ENCODE measurements around the gene KCMF1.

Gene KCMF1

GRCh38 chr2:84958135-84959059 is 12.6 kb upstream of the KCMF1 start:
- H3K4me3 ChIP-seq (ENCODE audit: low read depth, low read length): no peak overlapping the region
- CTCF ChIA-PET: interaction anchor here (0.6 to 2.9 kb wide), 7 partner anchors 32 to 329 kb away, joined by 3 to 14 read pairs (median 3); no protein-coding TSS in a partner anchor
- peak; percentile 86; the same call in 1 of the 2 replicates for TF ChIP-seq KLF10 (tag by site-specific recombination; IDR thresholded peaks at IDR 0.05)
- peak; percentile 60 for TF ChIP-seq PATZ1 (tag by site-specific recombination; IDR thresholded peaks at IDR 0.05)
- peak; percentile 68; the same call in 1 of the 2 replicates for TF ChIP-seq ZNF10 (tag by site-specific recombination; IDR thresholded peaks at IDR 0.05)
- no peak for TF ChIP-seq ZNF132 (tag by site-specific recombination; IDR thresholded peaks at IDR 0.05; ENCODE audit: borderline replicate concordance)
- TF ChIP-seq ZNF549 (tag by site-specific recombination; IDR thresholded peaks at IDR 0.05): no peak
- TF ChIP-seq ZNF747 (tag by site-specific recombination; IDR thresholded peaks at IDR 0.05): no peak
- TF ChIP-seq ZNF510 (tag by site-specific recombination; IDR thresholded peaks at IDR 0.05; ENCODE audit: insufficient replicate concordance): no peak
- no peak for TF ChIP-seq ZBTB1 (tag by site-specific recombination; IDR thresholded peaks at IDR 0.05)
- peak; percentile 95 for TF ChIP-seq PRDM6 (tag by site-specific recombination; IDR thresholded peaks at IDR 0.05)
- no peak for TF ChIP-seq ZNF341 (tag by site-specific recombination; IDR thresholded peaks at IDR 0.05; ENCODE audit: low read depth)
- no peak for TF ChIP-seq ZNF837 (tag by site-specific recombination; IDR thresholded peaks at IDR 0.05)
- no peak for TF ChIP-seq GFI1B (tag by site-specific recombination; IDR thresholded peaks at IDR 0.05)
- TF ChIP-seq ZNF707 (tag by site-specific recombination; IDR thresholded peaks at IDR 0.05): no peak
- TF ChIP-seq BCL11A (tag by site-specific recombination; IDR thresholded peaks at IDR 0.05; ENCODE audit: low read depth): peak; percentile 76
- TF ChIP-seq ZBTB20 (tag by site-specific recombination; IDR thresholded peaks at IDR 0.05): peak; percentile 76
- peak; percentile 83 for TF ChIP-seq TSHZ1 (tag by site-specific recombination; IDR thresholded peaks at IDR 0.05; ENCODE audit: borderline replicate concordance)
- TF ChIP-seq ZBTB21 (tag by site-specific recombination; IDR thresholded peaks at IDR 0.05): 0 out of 2 replicates have a peak, but pooled peaks have one; percentile 9
- TF ChIP-seq ZSCAN4 (tag by site-specific recombination; IDR thresholded peaks at IDR 0.05): 0 out of 2 replicates have a peak, but pooled peaks have one; percentile 18
- no peak for TF ChIP-seq GLI4 (tag by site-specific recombination; IDR thresholded peaks at IDR 0.05)
- TF ChIP-seq ZBTB10 (tag by site-specific recombination; IDR thresholded peaks at IDR 0.05): peak; percentile 61; the same call in 1 of the 2 replicates
- TF ChIP-seq ZNF2 (tag by site-specific recombination; IDR thresholded peaks at IDR 0.05): 0 out of 2 replicates have a peak, but pooled peaks have one; percentile 22
- TF ChIP-seq OVOL3 (tag by site-specific recombination; IDR thresholded peaks at IDR 0.05): peak; percentile 62; the same call in 1 of the 2 replicates
- TF ChIP-seq ZNF654 (tag by site-specific recombination; IDR thresholded peaks at IDR 0.05; ENCODE audit: low read depth): no peak
- TF ChIP-seq ZNF366 (tag by site-specific recombination; conservative IDR thresholded peaks at IDR 0.05): peak; percentile 93

More at GRCh38 chr2:84958135-84959059, 12.6 kb upstream of the KCMF1 start:
- no peaks in the 10 kb centered on the region for H3K9me3 ChIP-seq (ENCODE audit: control insufficient read depth, insufficient read depth, low read depth, low read length)
- peaks cover 27% of the 10 kb centered on the region for H3K4me1 ChIP-seq (ENCODE audit: control insufficient read depth, insufficient read depth, low read length)
- POLR2A ChIA-PET: interaction anchor here (0.6 to 4.4 kb wide), 12 partner anchors 12 to 52 kb away, joined by 3 to 59 read pairs (median 4); partner anchors contain the start of genes KCMF1 and TMSB10
- peaks cover 0 to 4% of the 10 kb centered on the region in 2 experiments; a peak in 1 of 3 replicates for H3K36me3 ChIP-seq (ENCODE audit: control insufficient read depth in 2 of 2, insufficient read depth in 1 of 2, low read length in 2 of 2)
- peak overlapping the region; percentile 59 for H3K27ac ChIP-seq (ENCODE audit: extremely low read depth, low read depth, low read length)
